Endothelial cell of umbilical vein (primary cell): Measurements from ENCODE around the gene ZNF740. TPM values are rescaled to one million over a fixed set of nuclear protein-coding genes. Genes with fewer than 3 reads are reported as not detected.

ENCODE experiments used
- BruUV-seq: library from RNA; stranded (reverse); fragments of 400-500 nt; replicated peaks from 2 replicates; lab custom pipeline; 2021; lab: Mats Ljungman, UMichigan
- CTCF ChIA-PET: fragments of 300-600, 350-600 bp; sonication (Branson Sonifier 250); formaldehyde crosslinking; loops from one replicate; lab custom pipeline; 2021; ENCODE audit warnings: antibody characterized with exemption, inconsistent platforms; lab: Charles Lee
- POLR2A ChIA-PET: fragments of 300-600, 350-600 bp; sonication (Branson Sonifier 250); formaldehyde crosslinking; loops from one replicate; lab custom pipeline; 2021; ENCODE audit warnings: antibody characterized with exemption, inconsistent platforms; lab: Charles Lee
- DNase-seq: peaks from one replicate; pipeline ENCODE4 v3.0.0-alpha.2; 2011; ENCODE audit warnings: low read depth, low spot score
- FAIRE-seq: peaks from 2 replicates; lab custom pipeline; 2011; peaks lifted over from hg19 to GRCh38; lab: Jason Lieb, UNC
- H2AFZ ChIP-seq: 2 replicates; pipeline ENCODE4 v1.6.0; 2012; ENCODE audit warnings: low read depth, low read length, control low read depth, inconsistent platforms
- H3K27ac ChIP-seq: 2 replicates; pipeline ENCODE4 v1.5.1; 2011; ENCODE audit warnings: low read depth, mild to moderate bottlenecking, control low read depth, low read length, moderate library complexity; ENCODE audit not compliant: insufficient read depth
- H3K27me3 ChIP-seq, 2 experiments: 2 replicates each; pipeline versions ENCODE4 v1.6.0 to v1.6.1; 2011; ENCODE audit warnings: low read length in 2 of 2, mixed read lengths in 1 of 2; ENCODE audit not compliant: control insufficient read depth in 2 of 2, insufficient read depth in 2 of 2
- H3K36me3 ChIP-seq, 2 experiments: 2 replicates in 1 of 2; 3 replicates in 1 of 2; pipeline ENCODE4 v1.5.1; 2011; ENCODE audit warnings: low read length in 2 of 2, mild to moderate bottlenecking in 1 of 2, moderate library complexity in 1 of 2; ENCODE audit not compliant: control insufficient read depth in 2 of 2, insufficient read depth in 2 of 2; ENCODE audit errors: extremely low read depth in 1 of 2
- H3K4me1 ChIP-seq: 3 replicates; pipeline ENCODE4 v1.5.1; 2011; ENCODE audit warnings: mild to moderate bottlenecking, low read length; ENCODE audit not compliant: control insufficient read depth, insufficient read depth; ENCODE audit errors: extremely low read depth
- H3K4me2 ChIP-seq: 2 replicates; pipeline ENCODE4 v1.6.1; 2011; ENCODE audit warnings: low read length, control low read depth, mixed read lengths; ENCODE audit not compliant: insufficient read depth
- H3K4me3 ChIP-seq, 3 experiments: fragments of 200-600 bp in 1 of 3; sonication (generic), shearing (Covaris generic) in 1 of 3; replicated peaks in 1 of 3; 2 replicates each; pipeline ENCODE4 v1.5.1; 2011 to 2016; ENCODE audit warnings: control low read depth in 3 of 3, low read length in 3 of 3, mild to moderate bottlenecking in 2 of 3, inconsistent platforms in 1 of 3, low read depth in 1 of 3, moderate library complexity in 1 of 3; ENCODE audit not compliant: insufficient read depth in 1 of 3
- H3K79me2 ChIP-seq: 2 replicates; pipeline ENCODE4 v1.6.0; 2012; ENCODE audit warnings: low read length, inconsistent platforms; ENCODE audit not compliant: control insufficient read depth, insufficient read depth
- H3K9ac ChIP-seq: replicated peaks from 2 replicates; pipeline ENCODE3; 2011; ENCODE audit warnings: low read length, control low read depth; ENCODE audit not compliant: insufficient read depth; ENCODE audit errors: extremely low read depth
- H3K9me1 ChIP-seq: replicated peaks from 3 replicates; pipeline ENCODE4 v1.6.0; 2011; ENCODE audit warnings: mild to moderate bottlenecking, low read length; ENCODE audit not compliant: control insufficient read depth, insufficient read depth; ENCODE audit errors: extremely low read depth
- H3K9me3 ChIP-seq: replicated peaks from 2 replicates; pipeline ENCODE4 v1.5.1; 2012; ENCODE audit warnings: low read length, inconsistent platforms; ENCODE audit not compliant: control insufficient read depth, insufficient read depth
- H4K20me1 ChIP-seq: replicated peaks from 2 replicates; pipeline ENCODE3; 2011; ENCODE audit warnings: mild to moderate bottlenecking, low read length; ENCODE audit not compliant: control insufficient read depth, insufficient read depth; ENCODE audit errors: extremely low read depth
- CTCF ChIP-seq, 2 donors: IDR thresholded peaks; 1 replicate in 1 of 2; 2 replicates in 1 of 2; pipeline ENCODE4 v1.5.1; 2011; ENCODE audit warnings: low read length in 2 of 2, mild to moderate bottlenecking in 2 of 2, moderate library complexity in 2 of 2, control low read depth in 1 of 2, inconsistent platforms in 1 of 2, low read depth in 1 of 2; ENCODE audit not compliant: insufficient read depth in 1 of 2; ENCODE audit errors: extremely low read depth in 1 of 2
- EZH2 ChIP-seq: IDR thresholded peaks from 2 replicates; pipeline ENCODE4 v1.6.1; 2012; ENCODE audit warnings: borderline replicate concordance, low read depth, mild to moderate bottlenecking, moderate library complexity, low read length, inconsistent platforms; ENCODE audit not compliant: severe bottlenecking
- FOS ChIP-seq: IDR thresholded peaks from 2 replicates; pipeline ENCODE4 v1.6.1; 2011; ENCODE audit warnings: mild to moderate bottlenecking, low read length, moderate library complexity, borderline replicate concordance; ENCODE audit not compliant: insufficient read depth
- GATA2 ChIP-seq: IDR thresholded peaks from 2 replicates; pipeline ENCODE4 v1.7.0; 2011; ENCODE audit warnings: low read depth, mild to moderate bottlenecking, moderate library complexity, mixed read lengths, low read length; ENCODE audit not compliant: insufficient read length, insufficient read depth
- JUN ChIP-seq: IDR thresholded peaks from 2 replicates; pipeline ENCODE4 v1.6.1; 2011; ENCODE audit warnings: borderline replicate concordance, low read depth; ENCODE audit not compliant: insufficient read length, insufficient read depth
- MAX ChIP-seq: IDR thresholded peaks from 2 replicates; pipeline ENCODE4 v1.6.1; 2011; ENCODE audit not compliant: insufficient read depth, insufficient read length
- MYC ChIP-seq: IDR thresholded peaks from one replicate; pipeline ENCODE4 v1.6.1; 2011; ENCODE audit warnings: mild to moderate bottlenecking, low read depth, low read length
- POLR2A ChIP-seq: IDR thresholded peaks from 2 replicates; pipeline ENCODE4 v1.6.1; 2012; ENCODE audit warnings: low read depth, mild to moderate bottlenecking, control low read depth, low read length
- POLR2AphosphoS5 ChIP-seq: IDR thresholded peaks from 2 replicates; pipeline ENCODE4 v1.6.1; 2012; ENCODE audit warnings: low read depth, mild to moderate bottlenecking, control low read depth, low read length, moderate library complexity; ENCODE audit not compliant: insufficient read depth
- dilution Hi-C: fragments of 300-500 bp; cut with MboI; formaldehyde crosslinking; loops from one replicate; pipeline ENCODE4 v1.15.0; 2019; ENCODE audit warnings: low sequenced_read_pairs; ENCODE audit not compliant: extremely low pct_ligation_motif_present
- intact Hi-C: fragments of 100-400 bp; cut with micrococcal nuclease; formaldehyde crosslinking; loops from one replicate; pipeline ENCODE4 v1.10.0; 2022
- polyA plus RNA-seq, 4 experiments: library from polyadenylated mRNA; depleted of rRNA in 3 of 4; stranded (reverse) in 3 of 4; unstranded in 1 of 4; fragments of >200 nt; gene quantifications; 2 replicates each; pipeline versions ENCODE4 v1.2.1 to v1.2.3, GENCODE V29; 2011 to 2012; ENCODE audit warnings: missing spikeins in 1 of 4
- total RNA-seq: library from RNA; stranded (reverse); gene quantifications from 2 replicates; pipeline ENCODE4 v1.2.3, GENCODE V29; 2021

ZNF740 gene
- total and polyA plus RNA-seq, 2 donors (not counting 3 experiments of a cell fraction or from before 2014, with no cell fraction given), result 10.5 to 38.1 TPM

DNA sequence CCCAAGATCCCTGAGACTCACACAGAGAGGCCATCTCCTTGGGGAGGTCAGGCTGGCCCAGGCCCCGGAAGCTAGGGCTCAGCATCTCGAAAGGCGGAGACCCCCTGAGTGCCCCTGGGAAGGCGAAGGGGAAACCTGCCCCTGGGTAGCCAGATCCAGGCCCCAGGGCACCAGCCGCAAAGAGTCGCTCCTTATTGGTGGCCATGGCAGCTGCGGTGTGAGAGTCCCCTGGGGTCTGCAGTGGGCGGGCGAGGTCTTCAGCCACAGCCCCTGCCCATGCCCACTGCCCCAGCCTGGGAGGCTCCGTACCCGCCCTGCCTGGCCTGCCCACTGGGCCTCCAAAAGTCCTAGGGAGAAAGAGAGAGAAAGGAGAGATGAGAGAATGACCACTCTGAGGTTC, 46.8 kb downstream of the ZNF740 start:
- Histone ChIP-seq H3K27ac (no peak overlapping the region), H3K27me3 (peaks cover 0 to 5% of the 10 kb centered on the region in 2 experiments), H3K4me2 (no peak overlapping the region), H3K9me1 (no peaks in the 10 kb centered on the region), H3K4me3 (no peak overlapping the region), H3K9me3 (no peaks in the 10 kb centered on the region), H3K79me2 (no peaks in the 10 kb centered on the region), H3K9ac (no peak overlapping the region), H2AFZ (no peak overlapping the region), H3K36me3 (no peaks in the 10 kb centered on the region), H3K4me1 (peaks cover 12% of the 10 kb centered on the region), H4K20me1 (no peaks in the 10 kb centered on the region)
- intact Hi-C loops, result no loop called here
- DNase-seq (no peak), FAIRE-seq (no peak)
- ChIA-PET CTCF (no interaction called here), POLR2A (no interaction called here)
- BruUV-seq, result no TSS peak
- TF ChIP-seq FOS (no peak), POLR2A (no peak), EZH2 (no peak), POLR2AphosphoS5 (no peak), JUN (no peak), CTCF (IDR thresholded peaks at IDR 0.05; ENCODE audit: extremely low read depth in 1 of 2, insufficient read depth in 1 of 2, low read depth in 1 of 2, low read length in 2 of 2) (no peak), MYC (no peak), MAX (no peak), GATA2 (no peak)
- dilution Hi-C loops, result no loop called here
